Fibroblast of lung (primary cell): ENCODE measurements around the gene PRDX6. TPM values are rescaled to one million over a fixed set of nuclear protein-coding genes. Genes with fewer than 3 reads are reported as not detected.

Experiments
- DNase-seq, 2 donors: peaks; one replicate each; pipeline versions ENCODE4 v3.0.0 to v3.0.0-alpha.2; 2010; ENCODE audit warnings: low read depth in 2 of 2
- H2AFZ ChIP-seq: 2 replicates; pipeline ENCODE4 v1.5.1; 2012; ENCODE audit warnings: low read length, control low read depth, inconsistent platforms
- H3K27ac ChIP-seq: 2 replicates; pipeline ENCODE4 v1.5.1; 2011; ENCODE audit warnings: low read length, control low read depth; ENCODE audit not compliant: insufficient read depth
- H3K27me3 ChIP-seq: 2 replicates; pipeline ENCODE4 v1.5.1; 2011; ENCODE audit warnings: mild to moderate bottlenecking, low read length; ENCODE audit not compliant: control insufficient read depth, insufficient read depth
- H3K36me3 ChIP-seq: 2 replicates; pipeline ENCODE4 v1.5.1; 2011; ENCODE audit warnings: low read length; ENCODE audit not compliant: control insufficient read depth, insufficient read depth
- H3K4me1 ChIP-seq: 2 replicates; pipeline ENCODE4 v1.5.1; 2011; ENCODE audit warnings: low read length; ENCODE audit not compliant: control insufficient read depth, insufficient read depth; ENCODE audit errors: extremely low read depth
- H3K4me2 ChIP-seq: 2 replicates; pipeline ENCODE4 v1.5.1; 2011; ENCODE audit warnings: low read length, control low read depth; ENCODE audit not compliant: insufficient read depth; ENCODE audit errors: extremely low read depth
- H3K4me3 ChIP-seq, 4 experiments: fragments of 200-600 bp in 1 of 4; sonication (generic) in 1 of 4; replicated peaks in 1 of 4; 2 replicates each; pipeline ENCODE4 v1.5.1; 2011 to 2016; ENCODE audit warnings: low read length in 4 of 4, low read depth in 3 of 4, mild to moderate bottlenecking in 3 of 4, control low read depth in 2 of 4, inconsistent platforms in 1 of 4, mixed read lengths in 1 of 4; ENCODE audit not compliant: insufficient read depth in 1 of 4; ENCODE audit errors: control extremely low read depth in 1 of 4
- H3K79me2 ChIP-seq: 2 replicates; pipeline ENCODE4 v1.5.1; 2012; ENCODE audit warnings: mild to moderate bottlenecking, low read length, inconsistent platforms; ENCODE audit not compliant: control insufficient read depth, insufficient read depth
- H3K9ac ChIP-seq: 2 replicates; pipeline ENCODE4 v1.5.1; 2011; ENCODE audit warnings: mild to moderate bottlenecking, low read length, control low read depth; ENCODE audit not compliant: insufficient read depth
- H3K9me3 ChIP-seq: 2 replicates; pipeline ENCODE4 v1.5.1; 2012; ENCODE audit warnings: low read depth, low read length; ENCODE audit not compliant: control insufficient read depth, insufficient read depth
- H4K20me1 ChIP-seq: 2 replicates; pipeline ENCODE4 v1.5.1; 2011; ENCODE audit warnings: low read length; ENCODE audit not compliant: control insufficient read depth, insufficient read depth; ENCODE audit errors: extremely low read depth
- CTCF ChIP-seq, 2 donors: IDR thresholded peaks in 1 of 2; conservative IDR thresholded peaks in 1 of 2; 1 replicate in 1 of 2; 2 replicates in 1 of 2; pipeline ENCODE4 v1.5.1; 2011 to 2012; ENCODE audit warnings: low read length in 2 of 2, control low read depth in 1 of 2, inconsistent platforms in 1 of 2, low read depth in 1 of 2, mild to moderate bottlenecking in 1 of 2
- EZH2 ChIP-seq: IDR thresholded peaks from 2 replicates; pipeline ENCODE4 v1.5.1; 2012; ENCODE audit warnings: low read length, control low read depth, mild to moderate bottlenecking; ENCODE audit errors: missing control alignments
- polyA plus RNA-seq, 2 donors: library from polyadenylated mRNA; depleted of rRNA in 1 of 2; stranded (reverse) in 1 of 2; unstranded in 1 of 2; fragments of >200 nt; gene quantifications; 2 replicates each; pipeline ENCODE4 v1.2.1, GENCODE V29; 2011 to 2012; ENCODE audit warnings: missing spikeins in 1 of 2
- total RNA-seq: library from RNA; depleted of rRNA; stranded (reverse); fragments of >200 nt; gene quantifications from 2 replicates; pipeline ENCODE4 v1.2.1, GENCODE V29; 2014

Gene PRDX6
- total and polyA plus RNA-seq, 2 donors (not counting 1 experiment from before 2014, with no cell fraction given): 183 to 384 TPM

GRCh38 chr1:173445656-173446055 lies 31.5 kb upstream of the PRDX6 start:
- Histone ChIP-seq H3K4me1 (no peaks in the 10 kb centered on the region), H3K27ac (no peak overlapping the region), H2AFZ (no peak overlapping the region), H3K4me3 (no peak overlapping the region), H3K9ac (no peak overlapping the region), H3K36me3 (no peaks in the 10 kb centered on the region), H3K9me3 (no peaks in the 10 kb centered on the region), H3K4me2 (no peak overlapping the region), H3K27me3 (no peaks in the 10 kb centered on the region), H3K79me2 (no peaks in the 10 kb centered on the region), H4K20me1 (no peaks in the 10 kb centered on the region)
- no peak for DNase-seq
- TF ChIP-seq CTCF (conservative IDR thresholded peaks at IDR 0.05 in 1 of 2, IDR thresholded peaks at IDR 0.05 in 1 of 2; ENCODE audit: low read depth in 1 of 2, low read length in 2 of 2): no peak
- no peak for TF ChIP-seq EZH2

DNA sequence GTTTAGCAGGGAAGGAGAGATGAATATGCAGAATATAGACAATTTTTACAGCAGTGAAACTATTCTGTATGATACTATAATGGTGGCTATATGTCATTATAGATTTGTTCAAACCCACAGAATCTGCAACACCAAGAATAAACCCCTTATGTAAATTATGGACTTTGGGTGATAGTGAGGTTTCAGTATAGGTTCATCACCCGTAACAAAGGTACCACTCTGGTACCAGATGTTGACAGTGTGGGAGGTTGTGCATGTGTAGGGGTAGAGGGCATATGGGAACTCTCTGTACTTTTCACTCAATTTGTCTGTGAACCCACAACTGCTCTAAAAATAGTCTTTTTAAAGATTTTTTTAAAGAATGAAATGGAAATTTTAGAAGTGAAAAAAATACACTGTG lies 29.9 kb upstream of the PRDX6 start:
- Histone ChIP-seq H3K79me2 (no peaks in the 10 kb centered on the region), H4K20me1 (no peaks in the 10 kb centered on the region), H3K9me3 (no peaks in the 10 kb centered on the region), H3K4me1 (no peaks in the 10 kb centered on the region), H3K36me3 (no peaks in the 10 kb centered on the region), H3K4me3 (no peak overlapping the region), H3K27ac (no peak overlapping the region), H3K9ac (no peak overlapping the region), H2AFZ (no peak overlapping the region), H3K4me2 (no peak overlapping the region), H3K27me3 (no peaks in the 10 kb centered on the region)
- DNase-seq: no peak
- TF ChIP-seq EZH2 (no peak), CTCF (conservative IDR thresholded peaks at IDR 0.05 in 1 of 2, IDR thresholded peaks at IDR 0.05 in 1 of 2; ENCODE audit: low read depth in 1 of 2, low read length in 2 of 2) (no peak)

DNA sequence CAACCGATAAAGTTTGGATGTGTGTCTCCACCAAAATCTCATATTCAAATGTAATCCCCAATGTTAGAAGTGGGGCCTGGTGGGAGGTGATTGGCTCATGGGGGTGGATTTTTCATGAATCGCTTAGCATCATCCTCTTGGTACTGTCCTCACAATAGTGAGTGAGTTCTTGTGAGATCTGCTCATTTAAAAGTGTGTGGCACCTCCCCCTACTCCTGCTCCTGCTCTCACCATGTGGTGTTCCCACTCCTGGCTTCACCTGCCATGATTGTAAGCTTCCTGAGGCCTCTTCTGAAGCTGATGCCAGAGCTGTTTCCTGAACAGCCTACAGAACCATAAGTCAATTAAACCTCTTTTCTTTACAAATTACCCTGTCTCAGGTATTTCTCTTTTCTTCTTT lies 28.2 kb upstream of the PRDX6 start:
- Histone ChIP-seq H3K4me2 (no peak overlapping the region), H4K20me1 (no peaks in the 10 kb centered on the region)

More for the DNA sequence above, 28.2 kb upstream of the PRDX6 start:
- no peak overlapping the region for H2AFZ ChIP-seq
- H3K9me3 ChIP-seq: no peaks in the 10 kb centered on the region
- no peak overlapping the region for H3K9ac ChIP-seq
- DNase-seq: no peak
- H3K4me1 ChIP-seq: no peaks in the 10 kb centered on the region
- H3K79me2 ChIP-seq: no peaks in the 10 kb centered on the region
- no peak for TF ChIP-seq CTCF (conservative IDR thresholded peaks at IDR 0.05 in 1 of 2, IDR thresholded peaks at IDR 0.05 in 1 of 2; ENCODE audit: low read depth in 1 of 2, low read length in 2 of 2)
- no peak for TF ChIP-seq EZH2
- H3K27ac ChIP-seq: no peak overlapping the region
- H3K36me3 ChIP-seq: no peaks in the 10 kb centered on the region
- no peaks in the 10 kb centered on the region for H3K27me3 ChIP-seq
- H3K4me3 ChIP-seq: no peak overlapping the region
